ENCODE data around the gene VPS37D.
"Not testable (repeated sequence)": the region's sequence is repeated elsewhere in the genome, so short reads cannot be mapped to it uniquely, and the experiment has no call there.

The VPS37D gene

DNA sequence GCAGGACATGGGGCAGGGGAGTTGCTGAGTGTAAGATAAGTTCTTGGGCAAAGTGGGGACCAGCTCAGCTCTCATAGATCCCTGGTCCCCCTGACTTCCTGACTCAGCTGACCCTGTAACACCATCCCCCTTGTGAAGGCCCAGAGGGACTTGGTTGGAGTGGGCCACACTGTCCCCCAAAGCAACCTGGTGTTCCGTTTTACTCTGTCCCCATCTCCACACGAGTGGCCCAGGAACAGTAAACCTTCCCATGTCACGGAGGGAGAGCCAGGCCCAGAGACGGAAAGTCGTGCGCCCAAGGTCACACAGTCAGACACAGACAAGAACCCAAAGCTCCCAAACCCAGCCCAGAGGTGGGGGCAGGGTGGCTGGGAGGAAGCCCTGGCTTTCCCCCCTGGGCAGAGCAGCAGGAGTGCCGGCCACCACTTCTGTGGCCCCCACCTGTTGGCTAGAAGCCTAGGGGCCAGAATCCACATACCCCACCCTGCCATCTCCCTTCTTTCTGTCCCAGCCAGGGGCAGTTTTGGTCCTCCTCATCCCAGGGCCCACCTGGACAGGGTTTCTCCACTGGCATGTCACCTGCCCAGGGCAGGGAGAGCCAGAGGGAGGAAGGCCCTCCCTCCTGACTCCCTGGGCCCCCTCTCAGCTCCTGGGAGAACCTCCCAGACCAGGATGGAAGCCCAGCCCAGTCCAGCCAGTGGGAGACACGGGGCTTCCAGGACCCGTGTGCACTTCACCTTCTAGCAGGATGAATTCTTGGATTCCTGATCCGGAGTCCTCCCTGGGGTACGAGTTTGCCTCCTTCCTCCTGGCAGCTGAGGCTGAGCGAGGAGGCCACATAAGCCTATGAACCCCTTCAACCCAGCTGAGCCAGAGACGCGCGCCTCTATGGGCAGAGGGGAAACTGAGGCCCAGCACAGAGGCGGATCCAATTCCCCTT lies 20.6 kb upstream of the VPS37D start:
- H3K27ac ChIP-seq = no peak overlapping the region
- DNase-seq (ENCODE audit: low spot score) = no peak
- TF ChIP-seq, protein P1, sequence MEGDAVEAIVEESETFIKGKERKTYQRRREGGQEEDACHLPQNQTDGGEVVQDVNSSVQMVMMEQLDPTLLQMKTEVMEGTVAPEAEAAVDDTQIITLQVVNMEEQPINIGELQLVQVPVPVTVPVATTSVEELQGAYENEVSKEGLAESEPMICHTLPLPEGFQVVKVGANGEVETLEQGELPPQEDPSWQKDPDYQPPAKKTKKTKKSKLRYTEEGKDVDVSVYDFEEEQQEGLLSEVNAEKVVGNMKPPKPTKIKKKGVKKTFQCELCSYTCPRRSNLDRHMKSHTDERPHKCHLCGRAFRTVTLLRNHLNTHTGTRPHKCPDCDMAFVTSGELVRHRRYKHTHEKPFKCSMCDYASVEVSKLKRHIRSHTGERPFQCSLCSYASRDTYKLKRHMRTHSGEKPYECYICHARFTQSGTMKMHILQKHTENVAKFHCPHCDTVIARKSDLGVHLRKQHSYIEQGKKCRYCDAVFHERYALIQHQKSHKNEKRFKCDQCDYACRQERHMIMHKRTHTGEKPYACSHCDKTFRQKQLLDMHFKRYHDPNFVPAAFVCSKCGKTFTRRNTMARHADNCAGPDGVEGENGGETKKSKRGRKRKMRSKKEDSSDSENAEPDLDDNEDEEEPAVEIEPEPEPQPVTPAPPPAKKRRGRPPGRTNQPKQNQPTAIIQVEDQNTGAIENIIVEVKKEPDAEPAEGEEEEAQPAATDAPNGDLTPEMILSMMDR (IDR thresholded peaks at IDR 0.05) = no peak
- peak overlapping the region; percentile 70 for H3K4me3 ChIP-seq

DNA sequence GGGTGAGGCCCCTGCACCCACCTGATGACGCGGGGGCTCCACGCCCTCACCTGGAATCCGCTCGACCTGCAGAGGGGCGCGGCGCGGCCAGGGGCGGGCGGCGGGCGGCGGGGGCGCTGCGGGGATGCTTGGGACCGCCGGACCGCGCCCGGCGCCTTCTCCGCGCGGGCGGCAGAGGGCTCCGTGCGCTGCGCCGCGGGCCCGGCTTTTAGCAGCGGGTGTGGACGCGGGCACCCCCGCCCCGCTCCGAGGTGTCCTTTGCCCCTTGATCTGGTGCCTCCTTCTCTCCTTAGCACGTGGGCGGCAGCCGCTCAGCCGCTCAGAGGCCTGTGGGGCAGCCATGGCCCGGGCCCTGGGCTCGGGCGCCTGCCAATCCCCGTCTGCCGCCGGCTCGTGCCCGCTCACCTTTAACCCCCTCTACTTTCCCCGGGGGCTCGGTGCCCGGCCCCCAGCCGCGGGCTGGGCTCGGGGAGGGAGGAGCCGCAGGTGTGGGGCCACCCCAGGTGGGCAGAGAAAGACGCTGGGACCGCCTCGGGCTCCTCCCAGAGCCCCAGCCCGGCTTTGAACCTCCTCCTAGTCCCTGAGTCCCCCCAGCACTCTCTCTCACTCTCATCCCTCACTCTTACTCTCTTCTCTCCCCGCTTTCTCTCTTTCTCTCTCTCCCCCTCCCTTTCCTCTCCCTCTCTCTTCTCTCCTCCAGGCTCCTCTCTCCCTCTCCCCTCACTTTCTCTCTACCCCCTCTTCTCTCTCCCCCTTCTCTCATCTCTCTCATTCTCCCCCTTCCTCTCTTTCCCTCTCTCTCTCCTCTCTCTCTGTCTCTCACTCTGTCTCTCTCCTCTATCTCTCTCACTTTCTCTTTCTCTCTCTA lies 19.7 kb upstream of the VPS37D start:
- TF ChIP-seq, protein P1 (IDR thresholded peaks at IDR 0.05) = no peak
- DNase-seq (ENCODE audit: low spot score) = no peak
- peak overlapping the region; percentile 70 for H3K4me3 ChIP-seq

DNA sequence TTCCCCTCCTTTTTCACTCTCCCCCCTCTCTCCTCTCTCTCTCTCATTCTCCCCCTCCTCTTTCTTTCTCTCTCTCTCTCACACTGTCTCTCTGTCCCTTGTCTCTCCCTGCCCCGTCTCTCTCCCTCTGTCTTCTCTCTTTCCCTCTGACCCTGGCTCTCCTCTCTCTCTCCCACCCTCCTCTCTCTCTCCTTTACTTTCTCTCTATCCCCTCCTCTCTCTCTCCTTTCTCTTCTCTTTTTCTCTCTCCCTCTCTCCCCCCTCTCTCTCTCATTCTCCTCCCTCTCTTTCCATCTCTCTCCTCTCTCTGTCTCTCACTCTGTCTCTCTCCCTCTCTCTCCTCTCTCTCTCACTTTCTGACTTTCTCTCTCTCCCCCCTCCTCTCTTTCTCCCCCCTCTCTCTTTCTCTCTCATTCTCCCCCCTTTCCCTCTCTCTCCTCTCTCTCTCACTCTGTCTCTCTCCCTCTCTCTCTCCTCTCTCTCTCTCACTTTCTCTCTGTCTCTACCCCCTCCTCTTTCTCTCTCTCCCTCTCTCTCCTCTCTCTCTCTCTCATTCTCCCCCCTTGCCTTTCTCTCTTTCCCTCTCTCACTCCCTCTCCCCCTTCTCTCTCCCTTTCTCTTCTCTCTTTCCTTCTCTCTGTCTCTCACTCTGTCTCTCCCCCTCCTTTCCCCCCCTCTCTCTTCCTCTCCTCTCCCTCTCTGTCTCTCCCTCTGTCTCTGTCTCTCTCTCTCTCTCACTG lies 18.9 kb upstream of the VPS37D start:
- H3K27ac ChIP-seq = no peak overlapping the region
- DNase-seq (ENCODE audit: low spot score) = no peak
- TF ChIP-seq, protein P1 (IDR thresholded peaks at IDR 0.05) = no peak
- no peak overlapping the region for H3K4me3 ChIP-seq

More for the DNA sequence above, 19.7 kb upstream of the VPS37D start:
- H3K27ac ChIP-seq = no peak overlapping the region

DNA sequence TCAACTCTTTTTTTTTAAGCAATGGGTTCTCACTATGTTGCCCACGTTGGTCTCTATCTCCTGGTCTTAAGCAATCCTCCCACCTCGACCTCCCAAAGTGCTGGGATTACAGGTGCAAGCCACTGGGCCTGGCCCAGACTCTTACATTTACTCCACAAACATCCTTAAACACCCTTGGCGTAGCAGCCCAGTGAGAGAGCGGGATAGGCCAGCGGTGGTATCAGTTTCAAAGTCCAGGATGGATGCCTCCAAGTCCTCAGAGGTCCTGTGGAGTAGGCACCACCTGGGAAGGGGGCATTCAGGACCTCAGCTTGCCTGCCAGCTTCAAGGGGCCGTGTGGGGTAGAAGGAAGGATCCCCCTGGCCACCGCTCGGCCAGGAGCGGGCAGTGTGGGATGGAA lies 18.1 kb upstream of the VPS37D start:
- DNase-seq (ENCODE audit: low spot score) = no peak
- Histone ChIP-seq H3K4me3 (no peak overlapping the region), H3K27ac (no peak overlapping the region)
- TF ChIP-seq, protein P1 (IDR thresholded peaks at IDR 0.05) = no peak

DNA sequence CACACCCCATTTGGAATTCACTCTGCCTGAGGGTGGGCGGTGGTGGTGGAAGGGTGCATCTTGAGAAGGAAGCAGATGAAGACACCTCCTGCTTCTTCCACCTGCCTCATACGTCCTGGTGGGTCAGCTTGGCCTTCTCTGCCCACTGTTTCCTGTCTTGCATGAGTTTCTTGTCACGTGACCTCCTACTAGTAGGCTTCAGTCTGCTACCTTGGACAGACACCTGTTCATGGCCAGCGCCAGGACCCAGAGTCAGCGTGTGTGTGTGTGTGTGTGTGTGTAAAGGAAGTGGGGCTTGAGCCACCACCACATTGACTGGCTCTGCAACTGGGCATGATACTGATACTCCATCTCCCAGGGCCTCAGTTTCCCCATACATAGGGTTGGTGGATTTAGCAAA lies 17.1 kb upstream of the VPS37D start:
- Histone ChIP-seq H3K4me3 (no peak overlapping the region), H3K27ac (no peak overlapping the region)
- TF ChIP-seq, protein P1 (IDR thresholded peaks at IDR 0.05) = no peak
- DNase-seq (ENCODE audit: low spot score) = no peak

DNA sequence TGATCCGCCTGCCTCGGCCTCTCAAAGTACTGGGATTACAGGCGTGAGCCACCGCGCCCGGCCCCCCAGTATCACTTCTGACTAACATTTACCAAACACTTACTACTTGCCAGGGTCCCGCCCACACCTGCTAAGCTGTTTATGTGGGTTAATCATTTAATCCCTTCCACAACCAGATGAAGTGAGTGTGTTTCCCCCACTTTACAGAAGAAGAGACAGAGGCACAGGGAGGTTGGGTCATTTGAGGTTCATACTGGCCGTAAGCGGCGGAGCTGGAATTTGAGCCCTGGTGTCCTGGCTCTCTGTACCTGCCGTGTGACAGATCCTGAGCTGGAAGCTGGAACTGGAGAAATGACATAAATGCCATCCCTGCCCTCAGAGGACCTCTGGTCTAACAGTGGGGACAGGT lies 15.1 kb upstream of the VPS37D start:
- Histone ChIP-seq H3K27ac (no peak overlapping the region), H3K4me3 (no peak overlapping the region)
- DNase-seq (ENCODE audit: low spot score) = no peak
- TF ChIP-seq, protein P1 (IDR thresholded peaks at IDR 0.05) = no peak

DNA sequence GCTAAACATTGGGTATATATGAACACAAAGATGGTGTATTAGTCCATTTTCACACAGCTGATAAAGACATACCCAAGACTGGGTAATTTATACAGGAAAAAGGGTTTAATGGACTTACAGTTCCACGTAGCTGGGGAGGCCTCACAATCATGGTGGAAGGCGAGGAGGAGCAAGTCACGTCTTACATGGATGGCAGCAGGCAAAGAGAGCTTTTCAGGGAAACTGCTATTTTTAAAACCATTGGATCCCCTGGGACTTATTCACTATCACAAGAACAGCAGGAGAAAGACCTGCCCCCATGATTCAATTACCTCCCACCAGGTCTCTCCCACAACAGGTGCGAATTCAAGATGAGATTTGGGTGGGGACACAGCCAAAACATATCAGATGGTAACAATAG lies 12.3 kb upstream of the VPS37D start:
- not testable (repeated sequence) for H3K27ac ChIP-seq; H3K4me3 ChIP-seq; DNase-seq (ENCODE audit: low spot score)
